ENCODE results near the gene PCDH7.

The PCDH7 gene

DNA sequence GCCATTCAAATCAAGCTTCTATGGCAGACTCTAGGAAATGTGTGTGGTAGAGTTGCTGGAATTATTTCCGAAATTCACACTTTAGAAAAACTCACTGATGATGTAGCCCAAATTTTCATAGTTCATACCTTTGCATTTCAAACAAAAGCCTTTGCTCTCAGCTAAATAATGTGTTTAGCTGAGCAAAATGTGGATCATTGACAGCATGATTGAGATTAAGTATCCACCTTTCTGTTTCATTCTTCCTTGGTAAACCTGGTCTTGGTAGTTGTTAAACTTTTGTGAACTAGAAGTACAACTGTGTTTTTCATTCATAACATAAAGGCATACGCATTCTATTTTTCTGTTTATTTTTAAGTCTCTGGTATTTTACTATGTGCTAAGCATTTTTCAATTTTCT lies 7.2 kb downstream of the PCDH7 start:
- no peak for DNase-seq (ENCODE audit: low spot score)

DNA sequence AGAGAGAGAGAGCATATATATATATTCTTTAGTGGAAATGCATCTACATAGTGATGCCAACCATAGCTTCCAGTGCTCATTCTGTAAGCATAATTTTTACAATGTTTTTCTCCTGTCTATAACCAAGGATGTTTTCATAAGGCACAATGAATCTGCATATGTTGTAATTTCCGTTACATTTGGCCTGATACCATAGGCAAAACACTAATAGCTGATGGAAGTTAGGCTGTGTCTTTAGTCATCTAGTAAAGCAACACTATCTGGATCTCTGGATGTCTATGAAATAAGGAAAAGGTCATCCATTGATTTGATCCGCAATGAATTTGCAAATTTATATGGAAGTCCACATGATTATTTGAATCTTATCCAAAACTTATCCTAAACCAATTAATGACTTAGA lies 8.1 kb downstream of the PCDH7 start:
- no peak for DNase-seq (ENCODE audit: low spot score)

GRCh38 chr4:30743897-30744296 lies 23.7 kb downstream of the PCDH7 start:
- DNase-seq (ENCODE audit: low spot score): no peak

DNA sequence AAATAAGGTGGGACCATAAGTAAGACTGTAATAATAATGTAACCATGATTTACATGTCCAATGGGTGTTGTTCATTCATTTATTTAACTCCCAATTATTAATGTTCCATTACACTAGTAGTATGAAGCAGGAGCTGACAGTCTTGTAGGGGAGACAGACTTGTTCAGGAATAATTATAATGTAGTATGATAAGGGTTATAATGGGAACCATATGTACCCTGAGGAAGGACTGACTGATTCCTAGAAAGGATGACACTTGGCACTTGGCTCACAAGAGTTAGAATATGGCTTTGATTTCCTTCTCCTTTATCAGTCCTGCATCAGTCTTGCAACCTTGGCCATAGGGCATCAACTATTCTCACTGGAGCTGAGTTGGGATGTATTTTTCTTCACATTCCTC lies 24.2 kb downstream of the PCDH7 start:
- DNase-seq (ENCODE audit: low spot score): no peak

DNA sequence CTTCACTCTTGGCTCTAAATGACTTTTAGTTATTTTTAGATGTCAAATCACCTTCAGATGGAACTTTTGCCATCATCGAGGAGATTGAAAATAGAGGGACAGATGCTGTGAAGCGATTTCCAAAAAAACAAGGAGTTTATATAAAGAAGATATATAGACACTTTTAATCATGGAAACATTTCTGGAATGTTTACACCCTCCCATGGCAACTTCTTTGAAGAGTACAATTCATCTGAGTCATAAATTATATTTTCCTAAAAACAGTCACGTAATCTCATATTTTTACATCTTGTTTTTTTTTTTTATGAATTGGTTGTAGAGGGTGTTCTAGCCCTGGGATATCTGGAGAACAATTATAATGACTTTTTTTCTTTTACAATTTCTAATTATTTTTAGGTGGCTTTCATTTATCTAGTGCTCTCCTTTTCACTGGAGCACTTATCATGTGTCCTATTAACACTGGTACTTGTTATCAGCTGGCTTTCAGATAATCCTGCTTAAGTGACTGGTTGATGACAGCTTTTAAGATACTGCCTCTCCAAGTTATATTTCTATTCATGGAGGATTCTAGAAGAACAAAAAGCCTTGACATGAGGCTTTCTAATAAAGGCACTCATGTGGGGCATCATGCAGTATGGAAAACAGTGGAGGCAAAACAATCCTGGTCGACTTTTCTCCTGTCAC lies 24.9 kb downstream of the PCDH7 start:
- no peak for DNase-seq (ENCODE audit: low spot score)

GRCh38 chr4:30746735-30747134 lies 26.6 kb downstream of the PCDH7 start:
- no peak for DNase-seq (ENCODE audit: low spot score)

DNA sequence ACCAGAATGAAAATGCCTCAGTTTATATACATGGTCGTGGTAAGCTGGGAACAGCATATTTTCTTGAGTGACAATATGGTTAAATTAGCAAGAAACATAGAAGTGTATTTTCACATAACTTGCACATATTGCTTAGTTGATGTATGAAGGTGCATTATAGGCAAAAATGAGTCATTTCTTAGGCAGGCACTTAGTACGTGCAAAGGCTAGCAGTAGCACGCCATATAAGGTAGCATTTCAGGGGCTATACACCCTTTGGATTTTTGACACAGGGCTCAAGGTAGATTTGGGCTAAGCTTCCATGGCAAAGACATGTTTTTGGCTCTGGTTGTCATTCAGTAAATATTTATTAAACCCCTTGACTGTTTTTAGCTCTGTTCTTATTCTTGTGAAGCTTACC lies 33.1 kb downstream of the PCDH7 start:
- no peak for DNase-seq (ENCODE audit: low spot score)

DNA sequence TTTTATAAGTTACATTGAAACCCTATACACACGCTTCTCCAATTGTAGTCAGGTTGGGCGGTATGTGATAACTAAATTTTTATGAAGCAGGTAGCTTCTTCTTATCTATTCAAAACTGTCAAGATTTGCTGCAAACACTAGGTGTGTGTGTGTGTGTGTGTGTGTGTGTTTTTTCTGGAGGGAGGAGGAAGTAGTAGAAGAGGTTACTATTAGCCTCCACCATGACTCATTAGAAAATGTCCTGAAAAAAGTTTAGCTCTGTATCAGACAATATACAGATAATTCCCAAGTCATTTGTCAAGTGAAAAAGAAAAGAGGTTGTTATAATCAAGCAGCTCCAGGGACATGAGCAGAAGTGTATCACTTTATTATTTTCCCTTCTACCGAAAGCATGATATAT lies 33.9 kb downstream of the PCDH7 start:
- no peak for DNase-seq (ENCODE audit: low spot score)

GRCh38 chr4:30755346-30755745 lies 35.2 kb downstream of the PCDH7 start:
- no peak for DNase-seq (ENCODE audit: low spot score)

DNA sequence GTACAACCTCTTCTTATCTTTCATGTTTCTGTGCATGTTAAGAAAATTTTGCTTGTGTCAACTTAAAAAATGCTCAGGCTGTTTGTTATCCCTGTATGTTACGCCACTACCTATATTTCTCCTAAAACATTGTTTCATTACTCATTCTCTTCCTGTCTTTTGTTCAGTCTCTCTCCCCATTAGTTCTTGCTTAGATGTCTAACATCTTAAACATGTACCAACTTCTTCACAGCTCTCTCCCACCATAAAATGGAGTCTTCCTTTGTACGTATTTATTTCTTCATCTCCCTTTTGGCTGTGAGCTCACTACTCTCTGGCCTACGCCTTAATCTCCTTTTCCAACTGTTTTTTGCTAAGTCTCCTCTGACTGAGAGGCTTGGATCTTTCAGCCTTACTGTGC lies 36.4 kb downstream of the PCDH7 start:
- no peak for DNase-seq (ENCODE audit: low spot score)

DNA sequence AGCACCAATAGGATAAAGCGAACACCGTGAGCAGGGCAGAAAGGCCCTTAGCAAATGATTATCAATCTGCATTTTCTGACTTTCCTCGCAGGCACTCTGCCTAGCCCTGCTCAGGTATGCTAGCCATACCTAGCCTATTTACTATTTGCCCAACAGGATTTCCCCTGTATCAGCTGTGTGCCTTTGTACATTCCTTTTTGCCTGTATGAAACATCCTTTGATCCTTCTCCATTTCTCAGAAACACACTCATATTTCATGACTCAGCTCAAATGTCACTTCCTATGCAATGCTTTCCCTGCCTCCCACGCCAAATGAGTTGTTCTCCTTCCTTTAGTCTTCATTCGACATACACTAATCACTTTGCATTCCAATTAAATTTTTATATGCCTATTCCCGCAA lies 37.2 kb downstream of the PCDH7 start:
- DNase-seq (ENCODE audit: low spot score): no peak

GRCh38 chr4:30760551-30760950 lies 40.4 kb downstream of the PCDH7 start:
- no peak for DNase-seq (ENCODE audit: low spot score)

DNA sequence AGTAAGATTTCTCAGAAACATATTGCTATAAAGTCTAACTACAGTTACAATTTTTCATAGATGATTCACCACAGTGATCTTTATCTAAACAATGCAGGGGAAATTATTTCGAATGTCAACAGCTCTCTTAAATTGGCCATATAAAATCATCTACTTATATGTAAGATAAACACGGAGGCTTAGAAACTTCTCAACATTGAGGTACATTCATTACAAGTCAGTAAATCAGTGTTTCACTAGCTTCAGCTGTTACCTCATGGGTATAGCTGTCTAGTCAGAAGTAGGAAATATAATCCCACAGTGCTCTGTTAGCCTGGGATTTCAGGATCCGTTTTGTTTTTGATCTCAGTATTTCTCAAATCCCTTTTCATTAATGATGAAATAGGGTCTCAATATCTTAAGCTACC lies 43.2 kb downstream of the PCDH7 start:
- no peak for DNase-seq (ENCODE audit: low spot score)

DNA sequence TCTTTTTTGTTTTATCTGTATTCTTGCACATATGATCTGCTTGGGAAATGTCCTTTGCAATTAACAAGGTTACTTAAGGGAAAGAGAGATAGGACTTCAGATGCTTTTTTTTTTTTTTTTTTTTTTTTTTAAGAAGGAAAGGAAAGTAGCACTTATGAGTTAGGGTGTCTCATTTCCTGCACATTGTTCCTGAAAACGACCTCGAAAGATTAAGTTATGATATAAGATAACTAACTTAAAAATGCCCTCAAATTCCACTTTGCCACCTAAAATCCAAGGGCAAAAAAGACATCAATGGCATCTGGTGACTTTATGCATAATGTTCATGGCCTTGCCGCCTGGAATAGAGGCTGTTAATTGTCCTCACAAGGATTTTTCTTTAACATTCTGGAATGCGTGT lies 44.9 kb downstream of the PCDH7 start:
- no peak for DNase-seq (ENCODE audit: low spot score)

DNA sequence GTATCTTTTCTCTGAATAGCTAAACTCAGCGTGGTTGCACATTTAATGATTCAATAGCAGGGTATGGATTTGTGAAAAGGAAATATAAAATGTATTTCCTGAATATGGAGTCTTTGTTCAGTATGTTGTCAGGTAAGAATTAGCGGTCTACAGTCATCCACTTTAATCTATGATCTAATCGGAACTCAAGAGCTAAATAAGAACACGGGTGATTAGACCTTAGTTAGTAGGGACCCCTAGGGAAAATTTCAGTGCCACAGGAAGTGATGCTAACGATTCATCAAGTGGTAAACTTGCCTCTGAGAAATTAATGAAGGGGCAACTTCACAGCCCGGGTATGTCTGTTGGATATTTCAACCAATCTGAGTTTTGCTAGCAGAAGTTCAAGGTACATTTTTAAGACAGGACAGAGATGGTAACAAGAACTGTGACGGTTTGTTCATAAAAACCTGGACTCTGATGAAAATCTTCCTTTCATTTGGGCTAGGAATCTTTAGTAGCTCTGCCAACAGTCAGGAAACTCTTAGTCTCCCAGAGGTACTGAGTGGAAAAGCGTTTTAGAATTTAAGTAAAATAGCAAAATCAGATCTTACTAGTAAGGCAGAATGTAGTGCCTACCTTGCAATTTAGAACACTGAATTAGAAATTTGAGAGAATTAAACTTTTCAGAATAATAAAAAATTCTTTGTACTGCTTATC lies 47.1 kb downstream of the PCDH7 start:
- DNase-seq (ENCODE audit: low spot score): no peak

- no peak for DNase-seq (ENCODE audit: low spot score)
These were observed 48.1 kb downstream of the PCDH7 start for GRCh38 chr4:30768277-30768676.

- no peak for DNase-seq (ENCODE audit: low spot score)
These were observed 48.9 kb downstream of the PCDH7 start for GRCh38 chr4:30769093-30769492.

- DNase-seq (ENCODE audit: low spot score): no peak
These were observed 49.9 kb downstream of the PCDH7 start for GRCh38 chr4:30770049-30770549.

- DNase-seq (ENCODE audit: low spot score): no peak
These were observed 50.6 kb downstream of the PCDH7 start for GRCh38 chr4:30770812-30771211.

- no peak for DNase-seq (ENCODE audit: low spot score)
These were observed 56.3 kb downstream of the PCDH7 start for GRCh38 chr4:30776451-30776850.

DNA sequence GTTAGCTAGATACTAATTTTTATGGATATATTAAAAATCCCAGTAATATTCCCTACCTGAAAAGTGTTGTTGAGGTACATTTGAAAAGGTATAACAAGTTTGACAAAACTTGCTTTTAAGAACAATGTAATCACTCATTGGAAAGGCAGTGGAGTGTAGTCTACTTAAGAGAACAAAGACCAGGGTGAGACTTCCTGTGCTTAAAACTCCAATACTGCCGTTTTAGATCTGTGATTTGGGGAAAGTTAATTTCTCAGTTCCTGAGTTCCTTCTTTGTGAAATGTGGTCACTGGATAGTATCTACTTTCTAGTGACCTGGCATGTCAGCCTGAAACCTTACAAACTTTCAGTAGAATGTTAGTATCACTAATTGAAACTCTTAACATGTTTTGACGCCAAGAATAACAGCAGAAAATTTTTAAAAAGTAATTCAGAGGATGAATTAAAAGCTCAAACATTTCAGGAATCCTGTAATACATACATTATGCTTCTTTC lies 56.8 kb downstream of the PCDH7 start:
- DNase-seq (ENCODE audit: low spot score): no peak
